ENCODE results near the gene ANK3.

ANK3 gene

DNA sequence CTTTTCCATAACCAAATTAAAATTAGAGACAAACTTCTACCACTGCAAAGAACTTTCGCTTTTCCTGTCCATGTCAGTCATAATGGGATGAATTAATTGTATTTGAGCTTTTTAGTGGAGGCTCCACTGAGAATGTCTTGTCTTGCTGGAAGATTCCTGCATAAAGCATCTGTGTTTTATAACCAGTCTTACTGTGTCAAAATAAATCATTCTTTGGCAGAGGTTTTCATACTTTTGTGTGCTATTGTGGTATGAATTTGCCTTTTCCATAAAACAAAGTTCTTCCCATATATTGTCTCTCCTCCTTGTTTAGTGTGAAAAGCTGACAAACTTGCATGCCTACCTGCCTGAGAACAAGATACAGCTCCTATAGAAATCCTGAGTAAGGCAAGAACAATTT is 358.5 kb downstream of the ANK3 start:
- DNase-seq (ENCODE audit: low spot score), result no peak

DNA sequence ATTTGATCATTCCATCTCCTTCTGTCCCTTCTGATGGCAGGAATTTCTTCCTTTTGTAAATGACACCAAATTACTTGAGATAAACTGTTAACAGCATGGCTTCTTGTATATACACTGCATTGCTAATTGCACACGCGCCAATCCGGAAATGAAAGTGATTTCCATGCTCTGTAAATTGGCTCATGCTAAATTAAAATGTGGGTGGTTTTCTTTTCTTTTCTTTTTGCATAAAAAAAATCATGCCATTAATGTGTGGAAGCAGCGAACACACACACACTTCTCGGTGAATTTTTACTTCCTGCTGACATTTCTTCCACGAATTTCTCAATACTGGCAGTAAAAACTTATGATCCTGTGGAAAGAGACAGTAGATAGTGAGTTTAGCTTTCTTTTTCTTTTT is 360.2 kb downstream of the ANK3 start:
- DNase-seq (ENCODE audit: low spot score), result no peak

DNA sequence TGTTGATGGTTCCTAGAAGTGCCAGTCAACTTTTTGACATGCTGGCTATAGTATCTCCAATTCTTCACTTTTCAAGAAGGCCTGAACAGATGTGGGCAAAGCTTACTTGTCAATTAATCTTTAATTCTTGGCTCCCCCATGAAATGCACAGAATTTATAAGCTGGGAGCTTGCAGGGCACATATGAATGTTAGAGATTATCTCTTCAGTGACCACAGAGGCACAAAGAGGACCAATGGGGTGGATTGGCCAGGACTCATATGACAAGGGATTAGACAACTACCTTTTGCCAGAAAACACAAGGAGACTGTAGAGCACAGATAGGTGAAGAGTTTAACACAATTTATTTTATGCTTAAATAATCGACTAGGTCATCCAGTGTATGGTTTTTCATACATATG is 361.6 kb downstream of the ANK3 start:
- DNase-seq (ENCODE audit: low spot score), result no peak

GRCh38 chr10:60025279-60025678 is 364.4 kb downstream of the ANK3 start:
- DNase-seq (ENCODE audit: low spot score), result no peak

GRCh38 chr10:60024506-60024905 is 365.2 kb downstream of the ANK3 start:
- DNase-seq (ENCODE audit: low spot score), result no peak

DNA sequence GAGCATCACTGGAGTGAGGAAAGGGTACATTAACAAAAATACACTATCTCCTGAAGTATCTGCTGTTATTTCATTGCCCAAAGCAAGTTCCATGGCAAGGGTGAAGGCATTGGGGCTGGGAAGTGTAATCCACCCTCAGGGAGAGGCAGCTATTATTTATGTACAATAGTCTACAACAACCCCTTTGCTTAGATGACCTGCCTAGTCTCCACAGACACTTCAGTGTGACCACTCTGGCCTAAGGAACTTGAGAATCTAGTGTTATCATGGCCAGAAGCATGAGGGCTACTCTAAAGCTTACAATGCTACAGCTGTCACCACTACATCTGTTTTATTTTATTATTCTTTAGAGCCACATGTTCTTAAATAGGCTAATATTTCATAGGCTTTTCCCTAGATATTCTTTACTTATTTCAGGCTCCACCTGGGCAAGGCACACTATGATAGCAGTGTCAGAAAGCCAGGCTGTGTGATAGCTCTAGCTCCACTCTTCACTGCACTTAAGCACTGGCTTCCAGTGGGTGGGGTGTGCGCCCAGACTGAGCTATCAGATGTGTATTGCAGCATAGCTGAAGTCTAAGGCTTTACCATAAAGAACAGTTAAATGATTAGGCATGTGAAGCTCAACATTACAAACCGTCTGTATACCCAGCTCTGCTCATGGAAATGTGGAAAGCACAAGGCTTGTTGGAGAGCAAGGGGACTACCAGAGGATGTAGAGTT is 366.4 kb downstream of the ANK3 start:
- DNase-seq (ENCODE audit: low spot score), result no peak

DNA sequence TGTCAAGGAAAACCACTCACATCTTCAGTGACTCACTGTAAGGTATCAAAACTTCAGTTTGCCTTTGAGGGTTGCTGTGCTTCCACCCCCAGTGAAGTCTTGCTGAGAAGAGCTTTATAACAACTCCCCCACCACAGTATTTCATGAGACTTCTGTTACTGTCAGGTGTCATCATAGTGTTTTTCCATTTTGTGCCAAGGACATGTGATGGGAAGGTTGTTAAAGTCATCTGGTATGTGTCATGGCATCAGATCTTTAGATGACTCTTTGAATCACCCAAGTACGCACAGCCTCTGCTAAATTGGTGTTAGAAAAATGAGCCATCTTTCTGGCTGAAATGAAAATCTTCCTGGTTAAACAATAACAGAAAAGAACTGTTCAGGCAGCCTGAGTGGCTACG is 368.3 kb downstream of the ANK3 start:
- no peak for DNase-seq (ENCODE audit: low spot score)

- no peak for DNase-seq (ENCODE audit: low spot score)
Observed at GRCh38 chr10:60016794-60017193, 372.9 kb downstream of the ANK3 start.

DNA sequence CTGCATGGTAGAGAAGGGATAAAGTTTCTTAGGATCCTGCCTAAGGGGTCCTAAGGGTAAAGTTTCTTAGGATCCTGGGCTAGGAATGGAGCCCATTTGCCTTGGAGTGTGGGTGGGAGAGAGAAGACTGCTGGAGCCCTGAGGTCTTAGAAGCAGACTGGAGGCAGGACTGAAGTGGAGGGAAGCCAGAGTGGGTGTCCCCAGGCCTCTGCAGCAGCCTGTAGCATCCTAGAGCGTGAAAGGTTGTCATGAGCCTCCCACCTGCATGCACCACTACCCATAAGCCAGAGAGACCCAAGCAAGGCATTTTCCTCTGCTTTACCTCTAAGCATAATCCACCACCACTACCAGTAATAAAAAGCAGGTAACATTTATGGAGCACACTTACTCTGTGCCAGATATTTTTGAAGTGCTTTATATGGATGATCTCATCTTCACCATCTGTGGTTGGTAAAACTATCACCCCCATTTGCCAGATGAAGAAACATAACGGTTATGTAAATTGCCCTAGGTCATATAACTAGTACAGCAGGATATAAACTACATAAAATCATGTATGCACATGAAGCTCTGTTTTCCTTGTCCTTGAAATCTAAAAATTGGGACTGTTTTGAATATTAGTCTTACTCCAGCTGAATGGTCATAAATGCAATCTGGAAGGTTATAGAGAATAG is 379.8 kb downstream of the ANK3 start:
- peak; percentile 46 for DNase-seq (ENCODE audit: low spot score)

GRCh38 chr10:60009276-60009675 is 380.4 kb downstream of the ANK3 start:
- no peak for DNase-seq (ENCODE audit: low spot score)

GRCh38 chr10:60008816-60009215 is 380.9 kb downstream of the ANK3 start:
- DNase-seq (ENCODE audit: low spot score), result no peak

DNA sequence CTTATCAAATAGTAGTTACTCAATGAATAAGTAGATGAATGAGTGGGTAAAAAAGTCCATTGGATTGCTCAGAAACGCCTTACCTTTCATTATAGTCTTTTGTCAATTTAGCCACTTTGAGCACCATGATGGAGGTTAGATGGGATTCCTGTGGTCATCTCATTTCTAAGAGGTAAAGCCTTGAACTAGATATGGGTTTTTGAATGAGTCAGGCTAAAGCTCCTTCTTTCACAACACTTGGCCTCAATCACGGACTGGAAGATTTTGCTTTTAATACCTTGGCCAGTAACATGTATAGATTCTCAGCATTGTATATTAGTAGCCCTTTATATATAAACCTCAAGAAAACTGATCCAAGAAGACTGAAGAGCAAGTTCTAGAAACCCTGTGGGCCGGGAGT is 383.6 kb downstream of the ANK3 start:
- no peak for DNase-seq (ENCODE audit: low spot score)

- DNase-seq (ENCODE audit: low spot score), result no peak
Observed at GRCh38 chr10:60003651-60004523, 385.8 kb downstream of the ANK3 start.

GRCh38 chr10:60000747-60001146 is 388.9 kb downstream of the ANK3 start:
- no peak for DNase-seq (ENCODE audit: low spot score)

DNA sequence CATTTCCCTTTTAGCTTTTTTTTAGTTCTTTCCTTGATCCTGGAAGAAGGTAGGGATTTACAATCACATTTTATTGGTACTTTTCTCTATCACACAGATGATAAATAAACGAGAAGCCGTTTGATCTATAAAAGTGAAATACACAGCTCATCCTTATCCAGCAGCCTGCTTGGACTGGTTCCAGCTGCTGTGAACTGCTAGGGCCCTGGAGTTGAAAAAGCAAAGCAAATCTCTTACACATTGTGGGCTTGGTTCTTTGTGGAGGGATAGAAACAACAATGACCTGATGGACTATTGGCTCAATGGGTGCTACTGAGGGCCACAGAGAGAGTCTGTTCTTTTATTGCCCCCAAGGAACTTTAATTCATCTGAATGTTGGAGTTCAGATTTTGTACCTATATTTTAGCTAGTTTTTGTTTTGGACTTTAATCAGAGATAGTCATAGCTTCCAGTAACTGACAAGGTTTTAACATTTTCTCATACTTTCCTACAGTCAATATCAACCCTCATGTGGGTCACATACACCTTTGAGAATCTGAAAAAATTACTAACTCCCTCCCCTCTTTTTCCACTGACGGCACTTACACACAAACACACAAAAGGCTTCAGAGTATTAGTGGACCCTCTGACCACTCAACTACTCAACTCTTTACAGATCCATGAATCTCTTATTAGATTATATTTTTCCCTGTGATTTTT is 391.7 kb downstream of the ANK3 start:
- no peak for DNase-seq (ENCODE audit: low spot score)

DNA sequence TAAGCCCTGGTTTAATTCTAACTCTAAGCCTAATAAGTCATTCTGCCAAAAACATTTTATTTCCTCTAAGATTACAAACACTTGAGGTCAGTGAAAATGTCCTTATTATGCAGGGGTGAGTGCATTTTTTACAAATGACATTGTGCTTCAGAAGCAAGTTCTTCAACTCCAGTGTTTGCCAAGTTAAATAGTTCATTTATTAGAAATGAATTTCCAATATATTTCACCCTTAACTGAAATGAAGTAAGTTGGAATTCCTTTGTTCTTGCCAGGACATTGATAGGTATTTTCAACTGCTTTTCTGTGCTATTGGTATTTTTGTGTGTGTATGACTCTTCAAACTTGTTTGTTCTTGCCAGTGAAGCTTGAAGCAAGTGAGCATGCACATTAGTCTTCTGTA is 393.8 kb downstream of the ANK3 start:
- DNase-seq (ENCODE audit: low spot score), result no peak

DNA sequence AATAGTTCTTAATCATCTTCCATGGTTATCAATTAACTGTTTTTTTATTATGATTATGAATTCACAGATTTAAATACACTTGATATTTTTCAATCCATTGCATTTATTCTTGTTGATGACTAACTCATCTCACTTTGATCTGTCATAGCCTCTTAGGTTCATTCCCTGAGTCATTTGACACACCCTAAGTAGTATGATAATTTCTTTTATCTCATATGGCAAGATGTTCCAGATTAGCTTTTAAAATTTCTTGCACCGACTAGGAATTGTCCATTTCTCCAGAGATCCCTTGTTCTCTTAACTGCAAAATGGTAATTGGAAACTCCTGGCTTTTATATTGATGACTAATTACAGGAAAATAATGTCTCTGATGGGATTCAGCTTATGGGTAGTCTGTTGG is 395.7 kb downstream of the ANK3 start:
- DNase-seq (ENCODE audit: low spot score), result no peak

DNA sequence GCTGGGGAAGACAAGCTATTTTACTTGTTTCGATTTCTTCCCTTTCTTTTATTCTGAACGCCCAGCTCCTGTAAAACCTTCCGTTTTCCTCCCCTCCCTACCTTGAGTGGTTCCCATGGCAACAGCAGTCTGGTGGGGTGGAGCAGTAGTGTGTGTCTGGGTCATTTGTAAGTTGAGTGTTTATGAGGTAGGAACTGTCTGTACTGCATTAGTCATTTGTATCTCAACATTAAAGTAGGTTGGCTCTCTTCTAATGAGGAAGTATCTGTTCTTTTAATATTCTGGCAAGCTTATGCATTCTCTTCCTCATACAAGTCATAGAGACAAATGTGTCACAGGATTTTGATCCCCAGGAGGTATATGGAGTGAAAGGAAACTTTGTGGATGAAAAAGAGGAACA is 398.0 kb downstream of the ANK3 start:
- peak; percentile 19 for DNase-seq (ENCODE audit: low spot score)

DNA sequence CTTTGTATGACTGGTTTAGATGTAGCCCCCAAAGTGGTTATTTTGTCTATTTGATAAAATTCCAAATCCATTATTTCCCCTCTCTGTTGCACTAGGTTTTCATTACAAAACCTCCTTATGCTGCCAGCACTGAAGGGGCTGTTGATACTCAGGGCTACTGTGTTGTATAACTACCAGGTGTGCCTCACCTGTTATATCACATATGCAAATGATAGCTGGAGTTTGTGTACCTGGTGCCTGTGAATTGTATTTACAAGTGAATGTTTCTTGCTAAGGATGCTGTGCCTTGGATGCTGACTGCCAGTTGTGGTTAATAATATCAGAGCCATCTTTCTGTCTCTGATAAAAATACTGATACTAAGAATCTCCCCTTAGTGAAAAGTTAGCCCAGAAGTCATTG is 398.6 kb downstream of the ANK3 start:
- no peak for DNase-seq (ENCODE audit: low spot score)

DNA sequence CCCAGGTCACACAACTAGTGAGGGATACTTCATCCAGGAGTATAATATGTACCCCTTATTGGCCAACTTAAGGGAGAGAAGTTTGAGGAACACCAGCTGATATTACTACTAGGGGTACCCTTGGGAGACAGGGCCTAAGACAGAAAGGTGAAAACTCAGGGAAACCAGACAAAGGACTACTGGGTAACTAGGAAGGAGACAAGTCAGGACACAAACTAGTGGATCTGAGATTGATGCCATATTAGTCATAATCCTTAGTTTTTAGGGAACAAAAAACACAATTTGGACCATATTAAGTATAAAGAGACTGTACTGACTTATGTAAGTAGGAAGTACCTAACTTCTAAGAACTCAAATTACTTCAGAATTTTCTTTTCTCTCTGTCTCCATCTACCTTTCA is 404.0 kb downstream of the ANK3 start:
- DNase-seq (ENCODE audit: low spot score), result no peak

- no peak for DNase-seq (ENCODE audit: low spot score)
Observed at GRCh38 chr10:59984415-59984814, 405.3 kb downstream of the ANK3 start.

DNA sequence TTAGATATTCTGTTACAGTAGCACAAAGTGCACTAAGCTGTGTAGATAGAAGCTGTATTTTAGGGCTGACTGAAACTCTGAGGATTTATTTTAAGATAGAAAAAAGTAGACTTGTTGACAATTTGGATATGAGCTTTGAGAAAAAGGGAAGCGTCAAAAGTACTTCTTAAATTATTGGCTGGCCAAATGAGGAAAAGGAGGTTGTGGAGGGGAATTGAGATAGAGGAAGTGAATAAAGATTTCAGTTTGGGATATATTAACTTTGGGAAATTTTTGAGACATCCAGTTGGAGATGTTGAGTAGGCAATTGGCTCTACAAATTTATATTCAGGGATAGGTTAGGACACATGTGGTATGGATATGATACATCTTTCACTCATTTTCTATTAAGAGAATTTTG is 409.3 kb downstream of the ANK3 start:
- DNase-seq (ENCODE audit: low spot score), result no peak

Data from cerebellar cortex (tissue), 1 donor.